ENCODE data around the gene PPFIBP2.

DNA sequence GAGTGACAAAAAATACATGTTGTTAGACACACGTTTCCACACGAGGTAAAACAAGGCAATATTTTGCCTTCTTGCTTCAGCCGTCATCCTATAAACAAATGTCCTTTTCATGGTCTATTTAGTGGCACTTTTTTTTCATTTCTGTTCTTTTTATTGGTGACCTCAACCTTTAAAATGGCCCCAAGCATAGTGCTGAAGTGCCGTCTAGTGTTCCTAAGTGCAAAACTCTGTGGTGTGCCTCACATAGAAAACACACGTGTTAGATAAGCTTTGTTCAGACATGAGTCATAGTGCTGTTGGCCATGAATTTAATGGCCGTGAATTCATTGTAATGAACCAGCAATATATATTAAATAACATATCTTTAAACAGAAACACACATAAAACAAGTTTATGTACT is 176.8 kb downstream of the PPFIBP2 start:
- TF ChIP-seq, protein P1, sequence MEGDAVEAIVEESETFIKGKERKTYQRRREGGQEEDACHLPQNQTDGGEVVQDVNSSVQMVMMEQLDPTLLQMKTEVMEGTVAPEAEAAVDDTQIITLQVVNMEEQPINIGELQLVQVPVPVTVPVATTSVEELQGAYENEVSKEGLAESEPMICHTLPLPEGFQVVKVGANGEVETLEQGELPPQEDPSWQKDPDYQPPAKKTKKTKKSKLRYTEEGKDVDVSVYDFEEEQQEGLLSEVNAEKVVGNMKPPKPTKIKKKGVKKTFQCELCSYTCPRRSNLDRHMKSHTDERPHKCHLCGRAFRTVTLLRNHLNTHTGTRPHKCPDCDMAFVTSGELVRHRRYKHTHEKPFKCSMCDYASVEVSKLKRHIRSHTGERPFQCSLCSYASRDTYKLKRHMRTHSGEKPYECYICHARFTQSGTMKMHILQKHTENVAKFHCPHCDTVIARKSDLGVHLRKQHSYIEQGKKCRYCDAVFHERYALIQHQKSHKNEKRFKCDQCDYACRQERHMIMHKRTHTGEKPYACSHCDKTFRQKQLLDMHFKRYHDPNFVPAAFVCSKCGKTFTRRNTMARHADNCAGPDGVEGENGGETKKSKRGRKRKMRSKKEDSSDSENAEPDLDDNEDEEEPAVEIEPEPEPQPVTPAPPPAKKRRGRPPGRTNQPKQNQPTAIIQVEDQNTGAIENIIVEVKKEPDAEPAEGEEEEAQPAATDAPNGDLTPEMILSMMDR (IDR thresholded peaks at IDR 0.05) = no peak
- TF ChIP-seq POLR2A (IDR thresholded peaks at IDR 0.05) (no peak), EP300 (IDR thresholded peaks at IDR 0.05) (no peak)
